ENCODE results near the gene PGRMC2. TPM values are rescaled to one million over a fixed set of nuclear protein-coding genes. Genes with fewer than 3 reads are reported as not detected.

The PGRMC2 gene, protein sequence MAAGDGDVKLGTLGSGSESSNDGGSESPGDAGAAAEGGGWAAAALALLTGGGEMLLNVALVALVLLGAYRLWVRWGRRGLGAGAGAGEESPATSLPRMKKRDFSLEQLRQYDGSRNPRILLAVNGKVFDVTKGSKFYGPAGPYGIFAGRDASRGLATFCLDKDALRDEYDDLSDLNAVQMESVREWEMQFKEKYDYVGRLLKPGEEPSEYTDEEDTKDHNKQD
- polyA plus RNA-seq (ENCODE audit: insufficient read length in 12 of 12) = 10 to 100 TPM in 11 of 12 donors, not detected in 1; 72.1 to 89.3 (median 82.4) TPM
- long read RNA-seq, donor 1, transcript PGRMC2-208 (3 exons, 3,783 nt) = major isoform, 52 of 64 reads
- long read RNA-seq, donor 1, transcript PGRMC2-202 (2 exons, 2,858 nt) = minor isoform, 5 of 64 reads
- long read RNA-seq, donor 1, partial matches to known transcripts = 7 of 64 reads
- long read RNA-seq, donor 1, other reads (novel, unspliced or antisense) = 0 of 64 reads
- long read RNA-seq, donor 2, transcript PGRMC2-208 (3 exons, 3,783 nt) = major isoform, 54 of 85 reads
- long read RNA-seq, donor 2, partial matches to known transcripts = 28 of 85 reads
- long read RNA-seq, donor 2, other reads (novel, unspliced or antisense) = 0 of 85 reads
- long read RNA-seq, donor 3, transcript PGRMC2-208 (3 exons, 3,783 nt) = major isoform, 27 of 28 reads
- long read RNA-seq, donor 3, partial matches to known transcripts = 0 of 28 reads
- long read RNA-seq, donor 3, other reads (novel, unspliced or antisense) = 0 of 28 reads
- long read RNA-seq, donor 4, transcript PGRMC2-208 (3 exons, 3,783 nt) = major isoform, 7 of 7 reads
- long read RNA-seq, donor 4, partial matches to known transcripts = 0 of 7 reads
- long read RNA-seq, donor 4, other reads (novel, unspliced or antisense) = 0 of 7 reads
- long read RNA-seq, donor 5, transcript PGRMC2-208 (3 exons, 3,783 nt) = major isoform, 86 of 95 reads
- long read RNA-seq, donor 5, partial matches to known transcripts = 5 of 95 reads
- long read RNA-seq, donor 5, other reads (novel, unspliced or antisense) = 0 of 95 reads
- long read RNA-seq, donor 6, transcript PGRMC2-208 (3 exons, 3,783 nt) = major isoform, 13 of 13 reads
- long read RNA-seq, donor 6, partial matches to known transcripts = 0 of 13 reads
- long read RNA-seq, donor 6, other reads (novel, unspliced or antisense) = 0 of 13 reads
- long read RNA-seq, donor 7, transcript PGRMC2-208 (3 exons, 3,783 nt) = major isoform, 23 of 24 reads
- long read RNA-seq, donor 7, partial matches to known transcripts = 0 of 24 reads
- long read RNA-seq, donor 7, other reads (novel, unspliced or antisense) = 0 of 24 reads
- long read RNA-seq, donor 8, transcript PGRMC2-202 (2 exons, 2,858 nt) = minor isoform, 5 of 72 reads
- long read RNA-seq, donor 8, transcript PGRMC2-208 (3 exons, 3,783 nt) = major isoform, 62 of 72 reads
- long read RNA-seq, donor 8, partial matches to known transcripts = 5 of 72 reads
- long read RNA-seq, donor 8, other reads (novel, unspliced or antisense) = 0 of 72 reads
- long read RNA-seq, donor 9, transcript PGRMC2-208 (3 exons, 3,783 nt) = major isoform, 33 of 34 reads
- long read RNA-seq, donor 9, partial matches to known transcripts = 0 of 34 reads
- long read RNA-seq, donor 9, other reads (novel, unspliced or antisense) = 0 of 34 reads
- long read RNA-seq, donor 10, transcript PGRMC2-208 (3 exons, 3,783 nt) = major isoform, 56 of 58 reads
- long read RNA-seq, donor 10, partial matches to known transcripts = 0 of 58 reads
- long read RNA-seq, donor 10, other reads (novel, unspliced or antisense) = 0 of 58 reads
- long read RNA-seq, donor 11, transcript PGRMC2-208 (3 exons, 3,783 nt) = major isoform, 44 of 54 reads
- long read RNA-seq, donor 11, transcript PGRMC2-202 (2 exons, 2,858 nt) = minor isoform, 5 of 54 reads
- long read RNA-seq, donor 11, partial matches to known transcripts = 5 of 54 reads
- long read RNA-seq, donor 11, other reads (novel, unspliced or antisense) = 0 of 54 reads

DNA sequence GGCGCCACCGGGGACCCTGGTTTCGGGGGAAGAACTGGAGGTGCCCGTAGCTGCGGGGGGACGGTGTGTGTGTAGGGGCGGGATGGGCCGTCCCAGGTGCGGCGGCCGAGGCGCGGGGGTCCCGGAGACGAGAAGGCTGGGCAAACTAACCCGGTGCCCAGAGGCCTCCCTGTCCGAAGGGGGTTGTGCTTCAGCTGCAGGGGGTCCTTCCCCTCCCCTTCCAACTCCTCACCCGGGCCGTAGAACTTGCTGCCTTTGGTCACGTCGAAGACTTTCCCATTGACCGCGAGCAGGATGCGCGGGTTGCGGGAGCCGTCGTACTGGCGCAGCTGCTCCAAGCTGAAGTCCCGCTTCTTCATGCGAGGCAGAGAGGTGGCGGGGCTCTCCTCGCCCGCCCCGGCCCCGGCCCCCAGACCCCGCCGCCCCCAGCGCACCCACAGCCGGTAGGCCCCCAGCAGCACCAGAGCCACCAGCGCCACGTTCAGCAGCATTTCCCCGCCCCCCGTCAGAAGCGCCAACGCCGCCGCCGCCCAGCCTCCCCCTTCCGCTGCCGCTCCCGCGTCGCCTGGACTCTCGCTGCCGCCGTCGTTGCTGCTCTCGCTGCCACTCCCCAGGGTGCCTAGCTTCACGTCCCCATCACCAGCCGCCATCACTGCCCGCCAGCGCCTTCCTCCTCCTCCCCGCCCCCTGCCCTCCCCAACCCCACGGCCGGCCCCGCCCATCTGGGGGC is at the start of gene PGRMC2:
TSS of gene PGRMC2 (minus strand) at position 673 of the 730 bp plus-strand sequence. CDS start at position 650, 23 bp downstream.
- peak; percentile 48 for DNase-seq

DNA sequence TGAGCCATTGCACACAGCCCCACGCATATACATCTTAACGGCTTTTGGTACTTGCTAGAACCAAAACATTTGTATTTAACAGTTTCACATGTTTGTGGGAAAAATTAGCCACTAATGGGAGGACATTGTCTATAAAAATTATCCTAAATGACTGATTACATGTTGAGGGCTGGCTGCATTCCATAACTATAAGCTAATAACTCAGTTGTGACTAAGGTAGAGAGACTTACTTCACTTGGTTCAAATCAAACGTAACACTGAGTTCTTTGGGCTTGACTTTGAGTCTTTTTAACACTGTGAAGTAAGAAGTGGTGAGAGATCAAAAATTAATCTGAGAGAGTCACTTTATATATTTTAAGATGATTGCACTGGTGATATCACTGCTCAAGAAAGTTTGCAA is 47.9 kb upstream of the PGRMC2 start:
- DNase-seq = no peak

DNA sequence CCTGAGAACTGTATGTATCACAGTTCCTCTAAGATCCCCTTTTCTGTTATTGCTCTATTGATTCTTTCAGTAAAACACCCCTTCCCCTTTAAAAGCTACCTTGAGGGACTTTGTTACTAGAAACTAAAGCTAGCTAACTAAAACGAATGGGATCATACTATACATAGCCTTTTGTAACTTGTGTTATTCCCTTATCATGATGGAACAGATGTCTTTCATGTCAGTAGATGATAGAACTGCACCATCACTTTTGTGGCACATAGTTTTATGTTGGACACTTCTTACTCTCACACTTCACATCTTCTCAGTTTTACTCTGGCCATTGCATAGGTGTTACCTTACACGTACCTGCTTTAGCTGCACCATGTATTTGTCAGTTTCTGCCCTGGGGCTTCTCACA is 46.6 kb upstream of the PGRMC2 start:
- no peak for DNase-seq

DNA sequence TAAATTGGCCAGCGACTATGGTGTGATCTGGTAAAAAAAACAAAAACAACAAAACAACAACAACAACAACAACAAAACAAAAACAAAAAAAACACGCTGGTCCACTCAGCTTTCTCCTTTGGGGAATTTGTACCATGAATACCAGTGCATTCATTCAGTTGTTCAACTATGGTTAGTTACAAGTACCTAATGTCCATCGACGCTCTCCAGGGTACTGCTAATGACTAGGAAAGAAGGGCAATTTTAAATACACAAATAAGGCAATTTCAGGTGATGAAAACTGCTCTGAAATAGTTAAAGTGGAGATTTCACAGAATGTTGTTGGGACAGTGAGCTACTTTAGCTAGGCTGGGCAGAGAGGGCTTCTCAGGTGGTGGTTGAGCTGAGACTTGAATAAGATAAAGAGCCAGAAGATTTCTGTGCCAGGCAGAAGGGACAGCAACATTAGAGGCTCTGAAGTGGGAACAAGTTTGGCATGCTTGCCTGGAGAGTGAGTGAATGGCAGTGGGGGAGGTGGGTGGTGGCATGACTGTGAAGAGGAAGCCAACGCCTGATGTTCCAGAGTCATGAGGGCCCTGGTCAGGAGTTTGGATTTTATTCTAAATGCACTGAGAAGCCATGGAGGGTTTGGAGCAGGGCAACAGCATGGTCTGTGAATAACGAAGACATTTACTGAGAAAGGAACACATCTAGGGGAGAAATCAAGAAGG is 45.9 kb upstream of the PGRMC2 start:
- DNase-seq = no peak

DNA sequence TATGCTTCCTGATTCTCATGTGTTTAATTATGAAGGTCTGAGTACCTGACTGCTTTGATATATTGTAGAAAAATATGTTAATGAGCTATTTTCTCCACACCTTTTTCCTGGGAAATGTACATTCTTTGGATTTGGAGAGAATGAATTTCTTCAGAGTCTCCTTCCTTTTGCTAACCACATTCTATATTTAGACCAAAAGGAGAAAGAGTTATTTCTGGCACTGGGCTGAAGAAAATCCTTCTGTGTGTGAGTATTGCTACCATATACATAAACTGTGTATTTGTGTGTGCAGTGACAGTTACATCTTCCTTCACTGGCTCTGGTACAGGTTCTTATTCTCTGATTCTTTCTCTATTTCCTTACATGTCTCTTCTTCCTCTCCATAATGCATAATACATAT is 44.5 kb upstream of the PGRMC2 start:
- DNase-seq = no peak

DNA sequence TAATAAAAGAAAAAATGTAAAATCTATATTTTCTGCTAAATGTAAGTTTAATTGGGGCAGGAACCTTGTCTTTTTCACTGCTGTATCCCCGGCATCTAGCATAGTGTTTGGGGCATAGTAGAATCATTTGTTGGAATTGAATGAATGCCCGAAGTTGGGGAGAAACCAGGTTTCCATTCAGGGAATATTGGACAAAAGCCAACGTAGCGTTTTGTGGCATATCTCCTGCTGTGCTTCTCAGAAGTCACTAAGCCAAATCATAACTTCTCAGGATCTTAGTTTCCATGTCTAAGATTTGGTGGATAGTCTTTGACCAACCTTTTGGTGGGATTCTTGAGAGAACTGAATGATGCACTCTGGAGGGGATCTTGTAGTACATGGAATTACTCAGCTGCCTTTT is 42.0 kb upstream of the PGRMC2 start:
- DNase-seq = no peak

DNA sequence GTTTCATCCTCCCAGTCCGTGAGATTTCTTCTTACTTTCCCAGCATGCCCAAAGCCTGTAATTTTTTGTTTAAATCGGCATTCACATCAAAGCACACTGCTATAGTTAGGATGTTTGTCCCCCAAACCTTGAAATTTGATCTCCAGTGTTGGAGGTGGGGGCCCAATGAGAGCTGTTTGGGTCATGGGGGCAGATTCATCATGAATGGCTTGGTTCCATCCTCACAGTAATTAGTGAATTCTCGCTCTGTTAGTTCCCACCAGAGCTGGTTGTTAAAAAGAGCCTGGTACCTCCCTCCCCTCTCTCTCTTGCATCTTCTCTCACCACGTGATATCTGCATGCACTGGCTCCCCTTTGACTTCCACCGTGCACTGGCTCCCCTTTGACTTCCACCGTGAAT is 40.5 kb upstream of the PGRMC2 start:
- DNase-seq = no peak

DNA sequence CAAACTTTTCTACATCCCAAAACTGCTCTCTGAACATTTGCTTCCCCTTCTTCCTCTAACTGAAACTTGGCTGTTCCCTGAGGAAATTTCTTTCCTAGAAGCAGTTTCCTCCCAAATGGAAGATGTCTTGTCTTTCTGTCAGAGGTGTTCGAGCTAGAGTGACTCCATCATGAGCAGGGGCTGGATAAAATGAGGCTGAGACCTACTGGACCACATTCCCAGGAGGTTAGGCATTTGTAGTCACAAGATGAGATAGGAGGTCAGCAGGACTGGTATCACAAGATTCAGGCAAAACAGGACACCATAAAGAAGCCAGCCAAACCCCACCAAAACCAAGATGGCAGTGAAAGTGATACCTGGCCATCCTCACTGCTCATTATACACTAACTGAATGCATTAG is 35.8 kb upstream of the PGRMC2 start:
- DNase-seq = no peak

DNA sequence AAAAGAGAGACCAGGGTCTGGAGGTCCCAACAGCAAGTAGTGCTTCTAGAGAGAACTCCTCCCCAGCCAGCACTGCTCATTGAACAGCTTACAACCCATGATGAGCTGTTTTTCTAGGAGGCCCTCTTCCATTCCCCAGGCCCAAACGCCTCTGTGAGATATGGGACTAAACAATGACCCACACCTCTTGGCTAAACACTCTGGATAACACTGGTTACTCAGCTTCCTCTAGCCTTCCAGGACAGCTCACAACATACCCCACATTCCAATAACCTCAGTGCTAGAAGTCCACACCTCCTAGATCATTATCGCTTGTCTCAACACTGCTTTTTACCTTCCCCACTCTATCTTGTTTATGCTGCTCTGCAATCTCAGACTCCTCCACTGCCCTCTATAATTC is 35.4 kb upstream of the PGRMC2 start:
- DNase-seq = no peak

DNA sequence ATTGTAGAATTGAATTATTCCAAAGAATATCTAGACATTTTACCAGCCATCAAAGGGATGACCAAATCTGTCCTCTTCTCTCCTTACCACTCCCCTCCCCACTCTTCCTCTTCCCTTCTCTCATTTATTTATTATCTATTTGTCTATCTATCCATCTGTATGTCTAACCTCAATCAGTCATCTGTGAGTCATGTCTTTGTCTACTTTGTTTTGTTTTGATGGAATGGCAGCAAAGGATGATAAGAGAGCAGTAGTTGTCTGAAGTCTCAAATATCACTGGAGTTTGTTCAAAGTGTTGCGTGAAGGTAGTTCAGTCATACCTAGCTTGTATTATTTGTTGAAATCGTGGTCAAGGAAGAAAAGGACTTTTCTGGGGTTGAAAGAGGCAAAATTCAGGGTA is 34.7 kb upstream of the PGRMC2 start:
- DNase-seq = no peak

DNA sequence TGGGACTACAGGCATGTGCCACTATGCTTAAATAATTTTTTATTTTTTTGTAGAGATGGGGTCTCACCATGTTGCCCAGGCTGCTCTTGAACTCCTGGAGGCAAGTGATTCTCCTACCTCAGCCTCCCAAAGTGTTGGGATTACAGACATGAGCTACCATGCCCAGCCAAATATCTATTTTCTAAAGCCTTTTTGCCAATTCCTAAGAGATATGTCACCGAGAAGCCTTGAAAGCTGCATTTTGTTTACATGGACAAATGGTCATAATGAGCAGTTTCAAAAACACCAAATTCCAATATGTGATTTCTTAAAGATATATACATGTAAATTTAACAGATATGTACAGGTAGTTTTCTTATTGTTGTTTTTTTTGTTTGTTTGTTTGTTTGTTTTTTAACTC is 33.0 kb upstream of the PGRMC2 start:
- no peak for DNase-seq

DNA sequence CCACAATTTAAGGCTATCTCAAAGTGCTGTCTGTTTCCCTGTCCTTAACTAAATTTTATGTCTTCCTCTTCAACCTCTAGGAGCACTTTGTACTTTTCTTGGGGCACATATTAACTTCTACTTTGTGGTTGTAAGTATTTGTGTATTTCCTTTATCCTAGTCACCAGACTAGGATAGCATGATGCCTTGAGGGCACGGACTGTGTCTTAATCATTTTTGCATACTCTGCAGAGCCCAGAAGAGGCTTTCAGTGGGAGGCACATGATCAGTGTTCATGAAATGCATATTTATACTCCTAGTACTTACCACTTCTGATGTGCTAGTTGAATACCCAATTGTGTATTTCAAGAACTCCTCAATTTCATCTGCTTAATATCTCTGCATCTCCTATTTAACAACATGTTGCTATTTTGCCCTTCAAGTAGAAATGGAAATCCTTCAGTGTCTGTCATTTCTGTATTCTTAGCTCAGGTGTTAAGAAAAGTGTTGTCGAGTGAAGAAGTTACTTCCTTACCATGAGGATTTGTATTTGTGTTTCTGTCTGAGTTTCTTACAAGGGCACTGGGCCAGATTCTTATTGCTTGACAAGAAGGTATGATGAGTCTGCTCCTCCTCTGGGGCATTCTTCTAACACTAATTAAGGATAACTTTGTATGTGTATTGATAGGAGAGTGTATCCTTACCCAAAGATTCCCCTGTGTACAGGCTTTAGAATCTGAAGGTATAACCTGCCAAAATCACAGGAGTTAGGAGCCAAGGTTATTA is 28.3 kb upstream of the PGRMC2 start:
- DNase-seq = no peak

DNA sequence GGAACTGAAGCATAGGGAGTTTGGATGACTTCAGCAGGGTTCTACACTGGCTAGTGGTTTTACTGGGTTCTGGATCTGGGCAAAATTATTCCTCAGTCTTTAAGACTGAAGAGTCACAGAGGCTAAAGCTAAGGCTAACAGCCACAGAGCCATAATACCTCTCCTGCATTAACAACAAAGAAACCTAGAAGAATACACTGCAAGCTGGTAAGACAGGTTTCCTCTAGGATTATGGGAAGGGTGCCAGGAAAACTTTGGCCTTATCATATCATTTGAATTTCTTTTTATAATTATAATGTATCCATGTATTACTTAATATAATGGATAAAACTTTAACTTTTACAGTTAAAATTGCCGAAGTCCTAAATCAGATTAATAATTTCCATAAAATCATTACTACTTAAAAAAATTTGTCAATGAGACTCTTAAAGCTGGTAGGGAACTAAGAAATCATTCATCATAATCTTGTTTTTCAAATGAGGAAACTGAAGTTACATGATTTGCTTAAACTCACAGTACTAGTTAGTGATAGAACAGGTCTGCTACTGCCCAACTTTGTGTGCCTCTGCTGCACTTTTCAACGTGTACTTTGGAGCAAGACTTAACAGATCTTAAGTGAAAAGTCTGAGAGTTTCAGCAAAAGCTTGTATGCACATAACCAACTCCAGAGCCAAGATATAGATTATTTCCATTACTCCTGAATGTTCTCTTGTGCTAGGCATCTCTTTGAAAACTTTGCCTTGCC is 24.2 kb upstream of the PGRMC2 start:
- DNase-seq = no peak

DNA sequence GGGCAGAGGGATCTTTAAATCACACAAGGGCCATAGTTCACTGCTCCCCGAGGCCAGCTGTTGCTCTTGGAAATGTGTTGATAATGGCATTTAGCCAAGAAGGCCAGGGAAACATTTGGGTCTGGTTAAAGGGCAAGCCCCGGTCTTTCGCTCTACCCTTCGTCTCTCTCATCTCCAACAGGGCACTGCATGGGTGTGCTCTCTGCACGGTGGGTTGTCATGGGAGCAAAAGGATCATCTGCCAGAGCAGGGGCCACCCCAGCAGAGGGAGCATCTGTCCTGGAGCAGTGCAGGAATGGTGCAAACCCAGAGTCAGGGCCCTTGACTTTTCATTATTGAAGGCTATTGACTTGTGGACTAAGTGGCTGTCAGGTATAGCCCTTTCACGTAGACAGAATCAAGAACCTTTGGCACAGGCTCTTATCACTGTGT is 22.7 kb upstream of the PGRMC2 start:
- DNase-seq = no peak

DNA sequence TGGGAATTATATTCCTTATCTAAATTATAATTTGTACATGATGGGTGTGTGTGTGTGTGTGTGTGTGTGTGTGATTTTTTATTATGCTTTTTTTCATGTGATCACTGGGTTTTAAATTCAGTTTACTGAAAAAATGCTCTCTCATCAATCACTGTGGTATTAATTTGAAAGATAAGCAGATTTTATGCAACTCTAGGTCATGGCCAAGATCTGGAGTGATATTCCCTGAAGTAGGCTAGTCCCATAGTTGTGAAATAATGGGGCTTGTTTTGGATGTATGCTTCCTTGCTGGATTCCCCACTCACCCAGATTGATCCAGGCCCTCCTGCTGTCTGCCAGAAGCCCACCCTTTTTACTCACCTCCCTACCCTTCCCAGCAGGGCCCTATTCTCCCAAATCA is 22.0 kb upstream of the PGRMC2 start:
- no peak for DNase-seq

DNA sequence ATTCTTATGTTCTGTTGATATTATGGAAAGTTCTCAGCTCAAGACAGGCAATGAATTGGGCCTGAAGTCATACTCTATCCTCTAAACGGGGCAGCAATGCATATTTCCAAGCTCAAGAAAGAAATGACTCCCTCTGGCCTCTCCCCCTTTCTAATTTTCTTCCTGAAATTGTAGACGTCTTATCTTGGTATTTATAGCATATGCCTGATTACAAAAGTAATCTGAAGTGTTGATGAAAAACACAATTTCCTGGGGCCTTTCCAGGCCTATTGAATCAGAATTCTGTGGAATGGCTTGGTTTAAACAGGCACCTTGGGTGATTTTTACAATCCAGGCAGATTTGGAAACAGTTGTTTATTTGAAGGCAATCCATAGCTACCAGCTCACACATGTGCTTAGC is 21.4 kb upstream of the PGRMC2 start:
- no peak for DNase-seq

DNA sequence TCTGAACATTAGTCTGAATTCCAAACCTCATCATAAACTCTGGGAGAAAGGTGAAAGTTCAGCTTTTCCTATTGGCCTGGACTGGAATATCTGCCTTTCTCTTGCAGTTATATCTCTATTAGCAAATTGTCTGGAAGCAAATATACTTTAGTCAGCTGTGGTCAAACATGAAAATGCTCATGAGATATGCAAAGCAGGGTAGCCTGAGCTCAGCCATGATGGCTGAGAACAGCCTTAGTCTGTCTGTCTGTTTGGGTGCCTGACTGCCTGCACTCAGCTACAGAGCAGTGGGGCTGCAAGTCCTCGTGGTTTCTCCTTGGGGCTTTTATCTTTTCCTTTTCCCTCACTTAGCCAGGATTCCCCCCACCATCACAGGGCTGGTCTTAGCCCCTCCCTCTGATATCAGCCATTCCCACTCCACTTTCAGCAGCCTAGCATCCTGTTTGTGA is 19.5 kb upstream of the PGRMC2 start:
- no peak for DNase-seq

DNA sequence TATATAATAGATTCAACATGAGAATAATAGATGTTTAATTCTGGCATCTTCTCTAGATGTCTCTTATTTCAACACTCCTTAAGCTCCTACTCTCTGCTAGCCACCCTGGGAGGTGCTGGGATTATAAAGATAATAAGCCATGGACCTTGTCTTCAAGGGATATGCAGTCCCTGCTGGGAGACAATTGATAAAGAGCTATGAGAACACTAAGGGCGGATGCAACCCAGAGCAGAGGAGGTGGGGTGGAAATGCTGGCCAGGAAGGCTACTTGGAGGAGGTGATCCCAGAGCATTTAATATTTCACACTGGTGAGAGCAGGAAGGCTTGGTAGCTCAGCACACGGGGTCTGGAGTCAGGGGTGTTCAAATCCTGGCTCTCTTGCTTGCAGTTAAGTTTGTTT is 18.3 kb upstream of the PGRMC2 start:
- no peak for DNase-seq

All from muscle of arm (tissue), 14 donors.